DMS153 treated with DMSO at 0.1 percent for 48 hours (cell line): Measurements from ENCODE around the gene MICAL2.
A peak's percentile ranks its signal among the peaks of the same experiment; 100 is the strongest.

Experiments
- DNase-seq: peaks from one replicate; lab custom pipeline; 2025; ENCODE audit not compliant: unreplicated experiment; lab: John Stamatoyannopoulos, UW

MICAL2 gene

GRCh38 chr11:12154871-12155668 is 44.7 kb downstream of the MICAL2 start:
- no peak for DNase-seq

- DNase-seq: no peak
These were observed 45.3 kb downstream of the MICAL2 start for GRCh38 chr11:12155696-12156095.

- no peak for DNase-seq
These were observed 46.1 kb downstream of the MICAL2 start for GRCh38 chr11:12156301-12157140.

GRCh38 chr11:12157241-12157661 is 46.9 kb downstream of the MICAL2 start:
- DNase-seq: no peak

GRCh38 chr11:12158909-12159308 is 48.5 kb downstream of the MICAL2 start:
- no peak for DNase-seq

GRCh38 chr11:12159351-12160099 is 49.1 kb downstream of the MICAL2 start:
- DNase-seq: no peak

GRCh38 chr11:12160231-12160630 is 49.8 kb downstream of the MICAL2 start:
- no peak for DNase-seq

- no peak for DNase-seq
These were observed 50.3 kb downstream of the MICAL2 start for GRCh38 chr11:12160680-12161079.

- DNase-seq: no peak
These were observed 50.7 kb downstream of the MICAL2 start for GRCh38 chr11:12161137-12161536.

- DNase-seq: no peak
These were observed 51.4 kb downstream of the MICAL2 start for GRCh38 chr11:12161603-12162350.

- DNase-seq: no peak
These were observed 52.3 kb downstream of the MICAL2 start for GRCh38 chr11:12162652-12163051.

GRCh38 chr11:12163181-12163941 is 53.0 kb downstream of the MICAL2 start:
- no peak for DNase-seq

- no peak for DNase-seq
These were observed 53.9 kb downstream of the MICAL2 start for GRCh38 chr11:12164061-12165014.

- DNase-seq: no peak
These were observed 55.0 kb downstream of the MICAL2 start for GRCh38 chr11:12165237-12165875.

GRCh38 chr11:12166299-12167060 is 56.1 kb downstream of the MICAL2 start:
- DNase-seq: no peak

GRCh38 chr11:12167061-12168000 is 56.9 kb downstream of the MICAL2 start:
- peak; percentile 61 for DNase-seq

- DNase-seq: no peak
These were observed 57.7 kb downstream of the MICAL2 start for GRCh38 chr11:12168114-12168513.
